H1 (cell line): ENCODE data around the gene TRPV4. TPM values are rescaled to one million over a fixed set of nuclear protein-coding genes. Genes with fewer than 3 reads are reported as not detected.

Experiments used
- CTCF ChIA-PET: fragments of 300-600 bp; sonication (Branson Sonifier 250); formaldehyde crosslinking; loops from one replicate; lab custom pipeline; 2021; ENCODE audit not compliant: partially characterized antibody; lab: Charles Lee
- POLR2A ChIA-PET: fragments of 300-600 bp; sonication (Branson Sonifier 250); formaldehyde crosslinking; loops from one replicate; lab custom pipeline; 2021; ENCODE audit warnings: inconsistent platforms; ENCODE audit not compliant: partially characterized antibody; lab: Charles Lee
- DNase-seq, 2 experiments: peaks; one replicate each; pipeline versions ENCODE4 v3.0.0 to v3.0.0-alpha.2; 2010 to 2022; ENCODE audit warnings: low spot score in 2 of 2, low read depth in 1 of 2, mixed read lengths in 1 of 2
- FAIRE-seq: peaks from 2 replicates; lab custom pipeline; 2011; peaks lifted over from hg19 to GRCh38; lab: Jason Lieb, UNC
- H2AFZ ChIP-seq: 2 replicates; pipeline ENCODE4 v1.8.1; 2012; ENCODE audit warnings: low read length, inconsistent platforms
- H2AK5ac ChIP-seq: 2 replicates; pipeline ENCODE4 v1.6.1; 2013; ENCODE audit warnings: low read depth, low read length
- H2BK120ac ChIP-seq: replicated peaks from 2 replicates; pipeline ENCODE3; 2013; ENCODE audit warnings: low read depth, low read length, inconsistent platforms
- H2BK12ac ChIP-seq: 2 replicates; pipeline ENCODE4 v1.6.1; 2013; ENCODE audit warnings: low read depth, low read length
- H2BK15ac ChIP-seq: 2 replicates; pipeline ENCODE4 v1.6.1; 2013; ENCODE audit warnings: low read length
- H2BK20ac ChIP-seq: 2 replicates; pipeline ENCODE4 v1.6.1; 2013; ENCODE audit warnings: low read length
- H2BK5ac ChIP-seq: 2 replicates; pipeline ENCODE4 v1.6.1; 2013; ENCODE audit warnings: low read depth, low read length
- H3K14ac ChIP-seq: 2 replicates; pipeline ENCODE4 v1.6.1; 2013; ENCODE audit warnings: inconsistent platforms; ENCODE audit not compliant: insufficient read length
- H3K18ac ChIP-seq: 2 replicates; pipeline ENCODE4 v1.6.1; 2013; ENCODE audit warnings: low read length; ENCODE audit errors: extremely low read depth
- H3K23ac ChIP-seq: 2 replicates; pipeline ENCODE4 v1.6.1; 2013; ENCODE audit warnings: inconsistent platforms; ENCODE audit not compliant: insufficient read length
- H3K23me2 ChIP-seq: 2 replicates; pipeline ENCODE4 v1.6.1; 2013; ENCODE audit warnings: low read depth, low read length
- H3K27ac ChIP-seq: 2 replicates; pipeline ENCODE4 v1.6.1; 2011; ENCODE audit warnings: low read depth, low read length, inconsistent platforms
- H3K27me3 ChIP-seq, 4 experiments: replicated peaks in 1 of 4; 1 replicate in 1 of 4; 2 replicates in 3 of 4; pipeline versions ENCODE4 v1.6.1 to v1.8.1; 2011 to 2013; ENCODE audit warnings: low read length in 3 of 4, mild to moderate bottlenecking in 3 of 4, inconsistent platforms in 2 of 4, mixed read lengths in 2 of 4, moderate library complexity in 1 of 4; ENCODE audit not compliant: control insufficient read depth in 3 of 4, insufficient read depth in 3 of 4; ENCODE audit errors: extremely low read depth in 1 of 4
- H3K36me3 ChIP-seq, 4 experiments: 2 replicates each; pipeline versions ENCODE4 v1.6.1 to v1.8.1; 2011 to 2013; ENCODE audit warnings: mild to moderate bottlenecking in 4 of 4, low read length in 3 of 4, moderate library complexity in 2 of 4, control low read depth in 1 of 4, inconsistent platforms in 1 of 4; ENCODE audit not compliant: insufficient read depth in 4 of 4, control insufficient read depth in 2 of 4
- H3K4ac ChIP-seq: replicated peaks from 2 replicates; pipeline ENCODE3; 2013; ENCODE audit warnings: low read length, low read depth, mixed read lengths, inconsistent platforms; ENCODE audit not compliant: insufficient read length
- H3K4me1 ChIP-seq, 4 experiments: replicated peaks in 1 of 4; 1 replicate in 1 of 4; 2 replicates in 3 of 4; pipeline versions ENCODE4 v1.6.1 to v1.8.1; 2011 to 2013; ENCODE audit warnings: low read length in 3 of 4, inconsistent platforms in 2 of 4, mixed read lengths in 1 of 4; ENCODE audit not compliant: insufficient read depth in 4 of 4, control insufficient read depth in 3 of 4
- H3K4me2 ChIP-seq, 2 experiments: 2 replicates each; pipeline versions ENCODE4 v1.6.1 to v1.8.1; 2011 to 2013; ENCODE audit warnings: low read depth in 2 of 2, low read length in 2 of 2, control low read depth in 1 of 2, inconsistent platforms in 1 of 2, mild to moderate bottlenecking in 1 of 2; ENCODE audit not compliant: insufficient read depth in 1 of 2
- H3K4me3 ChIP-seq, 4 experiments: fragments of 200-600, 300-600 bp in 1 of 4; sonication (generic), shearing (Covaris generic), sonication (Bioruptor Twin) in 1 of 4; 2 replicates each; pipeline versions ENCODE4 v1.5.1 to v1.8.1; 2011 to 2016; ENCODE audit warnings: low read length in 4 of 4, low read depth in 3 of 4, control low read depth in 2 of 4, inconsistent platforms in 2 of 4, mild to moderate bottlenecking in 2 of 4, mixed read lengths in 1 of 4, moderate library complexity in 1 of 4; ENCODE audit not compliant: insufficient read depth in 2 of 4; ENCODE audit errors: extremely low read depth in 1 of 4
- H3K56ac ChIP-seq: replicated peaks from 2 replicates; pipeline ENCODE3; 2013; ENCODE audit warnings: low read depth, mild to moderate bottlenecking, mixed read lengths, low read length, inconsistent platforms; ENCODE audit not compliant: insufficient read length
- H3K79me1 ChIP-seq: 2 replicates; pipeline ENCODE4 v1.6.1; 2013; ENCODE audit warnings: low read depth, low read length, control low read depth
- H3K79me2 ChIP-seq, 2 experiments: 2 replicates each; pipeline versions ENCODE4 v1.6.1 to v1.8.1; 2012 to 2013; ENCODE audit warnings: low read length in 2 of 2, mild to moderate bottlenecking in 2 of 2, inconsistent platforms in 1 of 2; ENCODE audit not compliant: insufficient read depth in 2 of 2, control insufficient read depth in 1 of 2
- H3K9ac ChIP-seq, 4 experiments: replicated peaks in 1 of 4; 1 replicate in 1 of 4; 2 replicates in 3 of 4; pipeline versions ENCODE4 v1.6.1 to v1.8.1; 2011 to 2013; ENCODE audit warnings: low read depth in 3 of 4, low read length in 3 of 4, control low read depth in 2 of 4, mild to moderate bottlenecking in 2 of 4, moderate library complexity in 2 of 4, inconsistent platforms in 1 of 4; ENCODE audit errors: extremely low read depth in 1 of 4
- H3K9me3 ChIP-seq, 2 experiments: 2 replicates each; pipeline versions ENCODE4 v1.6.1 to v1.8.1; 2012 to 2013; ENCODE audit warnings: mild to moderate bottlenecking in 2 of 2, moderate library complexity in 2 of 2, control low read depth in 1 of 2, inconsistent platforms in 1 of 2, low read depth in 1 of 2, low read length in 1 of 2, mixed read lengths in 1 of 2; ENCODE audit not compliant: insufficient read depth in 2 of 2
- H4K20me1 ChIP-seq, 2 experiments: replicated peaks in 1 of 2; 2 replicates each; pipeline versions ENCODE3 to v1.8.1; 2011 to 2013; ENCODE audit warnings: inconsistent platforms in 2 of 2, low read length in 2 of 2, mild to moderate bottlenecking in 1 of 2; ENCODE audit not compliant: insufficient read depth in 2 of 2, control insufficient read depth in 1 of 2
- H4K5ac ChIP-seq: 2 replicates; pipeline ENCODE4 v1.6.1; 2013; ENCODE audit warnings: low read length, low read depth, mixed read lengths, inconsistent platforms; ENCODE audit not compliant: insufficient read length
- H4K8ac ChIP-seq: 2 replicates; pipeline ENCODE4 v1.8.0; 2013; ENCODE audit warnings: mild to moderate bottlenecking, moderate library complexity, low read length, inconsistent platforms; ENCODE audit not compliant: insufficient read depth; ENCODE audit errors: extremely low read depth
- H4K91ac ChIP-seq: replicated peaks from 2 replicates; pipeline ENCODE3; 2013; ENCODE audit warnings: low read length, mixed read lengths, inconsistent platforms; ENCODE audit not compliant: insufficient read length
- BRCA1 ChIP-seq: IDR thresholded peaks from 2 replicates; pipeline ENCODE4 v1.6.1; 2012; ENCODE audit warnings: low read depth, low read length, improper control_type of control experiment
- CHD2 ChIP-seq: IDR thresholded peaks from 2 replicates; pipeline ENCODE4 v1.6.1; 2012; ENCODE audit warnings: low read length, improper control_type of control experiment
- EGR1 ChIP-seq: IDR thresholded peaks from 2 replicates; pipeline ENCODE4 v1.6.1; 2011; ENCODE audit warnings: low read depth, low read length, borderline replicate concordance
- EP300 ChIP-seq, 2 experiments: IDR thresholded peaks; 1 replicate in 1 of 2; 2 replicates in 1 of 2; pipeline ENCODE4 v1.6.1; 2011 to 2012; ENCODE audit warnings: low read depth in 2 of 2, low read length in 2 of 2, mild to moderate bottlenecking in 2 of 2, borderline replicate concordance in 1 of 2, inconsistent platforms in 1 of 2, moderate library complexity in 1 of 2
- KDM4A ChIP-seq: IDR thresholded peaks from one replicate; pipeline ENCODE4 v1.7.1; 2012; ENCODE audit warnings: low read depth, mild to moderate bottlenecking, moderate library complexity, low read length, inconsistent platforms; ENCODE audit not compliant: severe bottlenecking
- KDM5A ChIP-seq: fragments of 200-600 bp; IDR thresholded peaks from 2 replicates; pipeline ENCODE4 v1.7.1; 2012; ENCODE audit warnings: mild to moderate bottlenecking, low read length, inconsistent platforms, mixed read lengths
- MAFK ChIP-seq: IDR thresholded peaks from 2 replicates; pipeline ENCODE4 v1.6.1; 2012; ENCODE audit warnings: low read depth, mild to moderate bottlenecking, improper control_type of control experiment, low read length
- POLR2A ChIP-seq, 2 experiments: IDR thresholded peaks; 1 replicate in 1 of 2; 2 replicates in 1 of 2; pipeline ENCODE4 v1.6.1; 2011; ENCODE audit warnings: low read depth in 2 of 2, low read length in 2 of 2, mild to moderate bottlenecking in 2 of 2; ENCODE audit errors: control extremely low read depth in 1 of 2
- POU5F1 ChIP-seq: IDR thresholded peaks from 2 replicates; pipeline ENCODE4 v1.6.1; 2011; ENCODE audit warnings: low read depth, mild to moderate bottlenecking, low read length, moderate library complexity
- SIN3A ChIP-seq, 2 experiments: IDR thresholded peaks in 1 of 2; conservative IDR thresholded peaks in 1 of 2; 2 replicates each; pipeline ENCODE4 v1.6.1; 2011 to 2012; ENCODE audit warnings: low read length in 2 of 2, improper control_type of control experiment in 1 of 2, low read depth in 1 of 2, mild to moderate bottlenecking in 1 of 2
- SP2 ChIP-seq: IDR thresholded peaks from 2 replicates; pipeline ENCODE4 v1.6.1; 2012; ENCODE audit warnings: mild to moderate bottlenecking, low read length, inconsistent platforms
- SP4 ChIP-seq: IDR thresholded peaks from 2 replicates; pipeline ENCODE4 v1.6.1; 2012; ENCODE audit warnings: low read length, inconsistent platforms
- SRF ChIP-seq: IDR thresholded peaks from 2 replicates; pipeline ENCODE4 v1.6.1; 2011; ENCODE audit warnings: mild to moderate bottlenecking, low read depth, low read length, moderate library complexity
- TBP ChIP-seq: IDR thresholded peaks from 2 replicates; pipeline ENCODE4 v1.6.1; 2011; ENCODE audit warnings: low read depth, low read length, improper control_type of control experiment
- WGBS, 2 experiments: shearing (Covaris generic) in 1 of 2; methylation state at CpG; one replicate each; pipeline versions ENCODE4 v1.1.6 to v1.1.7; 2013 to 2015; ENCODE audit warnings: low lambda C conversion rate in 2 of 2, mixed read lengths in 2 of 2, inconsistent platforms in 1 of 2, low coverage in 1 of 2, missing lambda C conversion rate in 1 of 2; ENCODE audit not compliant: insufficient replicate concordance in 2 of 2, insufficient coverage in 1 of 2, insufficient read length in 1 of 2; ENCODE audit errors: extremely low coverage in 1 of 2, missing lambda C conversion rate in 1 of 2; 5-methylcytosine and 5-hydroxymethylcytosine counted together
- polyA plus RNA-seq, 7 experiments: library from polyadenylated mRNA; depleted of rRNA in 3 of 7; stranded (reverse) in 5 of 7; unstranded in 2 of 7; fragments of >200 nt in 5 of 7; fragments of 200-250 nt in 2 of 7; gene quantifications; 1 replicate in 5 of 7; 2 replicates in 1 of 7; 4 replicates in 1 of 7; pipeline versions ENCODE4 v1.2.1 to v1.2.3, GENCODE V29; 2011 to 2013; ENCODE audit warnings: missing spikeins in 2 of 7, mixed read lengths in 2 of 7
- total RNA-seq: library from RNA; stranded (reverse); fragmentation: NEBNext Ultra II Directional; extraction: Animal tissue kit (Norgen Biotek cat#: 25700); gene quantifications from 2 replicates; pipeline ENCODE4 v1.2.1, GENCODE V29; 2021

Gene TRPV4
- total and polyA plus RNA-seq, 2 of the 8 experiments (the other 6 are each of a cell fraction or from before 2014, with no cell fraction given): 2.1 to 6.2 TPM

- Histone ChIP-seq H2BK5ac (no peak overlapping the region), H2BK12ac (no peak overlapping the region), H2BK15ac (no peak overlapping the region), H3K56ac (no peak overlapping the region), H3K23me2 (peaks cover 1% of the 10 kb centered on the region; the same call in 1 of the 2 replicates), H3K14ac (no peak overlapping the region), H3K9me3 (no peaks in the 10 kb centered on the region), H2AFZ (no peak overlapping the region), H4K91ac (no peak overlapping the region), H3K36me3 (no peaks in the 10 kb centered on the region), H3K4me2 (no peak overlapping the region), H4K8ac (no peak overlapping the region), H3K27ac (no peak overlapping the region), H3K4ac (no peak overlapping the region), H3K23ac (no peak overlapping the region), H3K4me3 (no peak overlapping the region), H3K79me2 (no peaks in the 10 kb centered on the region), H3K27me3 (no peaks in the 10 kb centered on the region; a peak in 1 of 7 replicates), H4K5ac (no peak overlapping the region), H2BK20ac (no peak overlapping the region), H3K9ac (no peak overlapping the region), H3K79me1 (no peaks in the 10 kb centered on the region; the same call in 1 of the 2 replicates), H4K20me1 (no peaks in the 10 kb centered on the region), H3K4me1 (peaks cover 0 to 6% (median 1%) of the 10 kb centered on the region in 4 experiments; a peak in 3 of 7 replicates), H3K18ac (no peak overlapping the region), H2BK120ac (no peak overlapping the region), H2AK5ac (no peak overlapping the region)
- 92% methylated on average over 2 of the region's 2 CpGs; no CpG with 5 or more reads in 1 of the 2 experiments for WGBS, 2 experiments
- DNase-seq (no peak), FAIRE-seq (no peak)
- POLR2A ChIA-PET: no interaction called here
- TF ChIP-seq SP2 (no peak), KDM4A (no peak), KDM5A (no peak), EGR1 (no peak), EP300 (IDR thresholded peaks at IDR 0.05; ENCODE audit: borderline replicate concordance in 1 of 2, low read depth in 2 of 2, low read length in 2 of 2) (no peak), SRF (no peak), SP4 (no peak), POLR2A (IDR thresholded peaks at IDR 0.05; ENCODE audit: control extremely low read depth in 1 of 2, low read depth in 2 of 2, low read length in 2 of 2) (no peak), BRCA1 (no peak), POU5F1 (no peak), CHD2 (no peak), MAFK (no peak), TBP (no peak), SIN3A (conservative IDR thresholded peaks at IDR 0.05 in 1 of 2, IDR thresholded peaks at IDR 0.05 in 1 of 2; ENCODE audit: low read depth in 1 of 2, low read length in 2 of 2) (no peak)
- CTCF ChIA-PET: interaction anchor here (0.7 to 9.4 kb wide), 6 partner anchors 10 to 25 kb away, joined by 3 to 92 read pairs (median 7); no protein-coding TSS in a partner anchor
Measured at GRCh38 chr12:109830267-109830666, 2.9 kb downstream of the TRPV4 start.
